NCI-H82 treated with DMSO at 0.1 percent for 48 hours (cell line): Measurements from ENCODE around the gene CHMP6.

Source experiments
- DNase-seq: peaks from one replicate; lab custom pipeline; 2025; ENCODE audit not compliant: unreplicated experiment; lab: John Stamatoyannopoulos, UW

Gene CHMP6

GRCh38 chr17:80970762-80971703 is 20.6 kb upstream of the CHMP6 start:
- no peak for DNase-seq

GRCh38 chr17:80971704-80972304 is 19.8 kb upstream of the CHMP6 start:
- DNase-seq, result no peak

GRCh38 chr17:80976701-80977100 is 14.9 kb upstream of the CHMP6 start:
- DNase-seq, result no peak

DNA sequence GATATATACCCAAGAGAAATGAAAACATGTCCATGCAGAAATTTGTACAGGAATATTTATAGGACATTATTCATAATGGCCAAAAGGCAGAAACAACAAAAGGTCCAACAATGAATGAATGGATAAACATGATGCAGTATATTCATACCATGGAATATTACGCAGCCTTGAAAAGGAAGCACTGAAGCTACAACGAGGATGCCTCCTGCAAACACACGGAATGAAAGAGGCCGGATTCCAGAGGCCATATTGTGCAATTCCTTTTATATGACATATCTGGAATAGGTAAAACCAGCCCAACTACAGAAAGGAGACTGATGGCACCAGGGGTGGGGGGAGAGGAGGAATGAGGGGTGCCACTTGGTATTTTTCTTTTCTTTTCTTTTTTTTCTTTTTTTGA is 14.5 kb upstream of the CHMP6 start:
- no peak for DNase-seq

- DNase-seq, result no peak
Measured at GRCh38 chr17:80978499-80979497, 12.8 kb upstream of the CHMP6 start.

GRCh38 chr17:80979547-80980378 is 11.9 kb upstream of the CHMP6 start:
- no peak for DNase-seq

DNA sequence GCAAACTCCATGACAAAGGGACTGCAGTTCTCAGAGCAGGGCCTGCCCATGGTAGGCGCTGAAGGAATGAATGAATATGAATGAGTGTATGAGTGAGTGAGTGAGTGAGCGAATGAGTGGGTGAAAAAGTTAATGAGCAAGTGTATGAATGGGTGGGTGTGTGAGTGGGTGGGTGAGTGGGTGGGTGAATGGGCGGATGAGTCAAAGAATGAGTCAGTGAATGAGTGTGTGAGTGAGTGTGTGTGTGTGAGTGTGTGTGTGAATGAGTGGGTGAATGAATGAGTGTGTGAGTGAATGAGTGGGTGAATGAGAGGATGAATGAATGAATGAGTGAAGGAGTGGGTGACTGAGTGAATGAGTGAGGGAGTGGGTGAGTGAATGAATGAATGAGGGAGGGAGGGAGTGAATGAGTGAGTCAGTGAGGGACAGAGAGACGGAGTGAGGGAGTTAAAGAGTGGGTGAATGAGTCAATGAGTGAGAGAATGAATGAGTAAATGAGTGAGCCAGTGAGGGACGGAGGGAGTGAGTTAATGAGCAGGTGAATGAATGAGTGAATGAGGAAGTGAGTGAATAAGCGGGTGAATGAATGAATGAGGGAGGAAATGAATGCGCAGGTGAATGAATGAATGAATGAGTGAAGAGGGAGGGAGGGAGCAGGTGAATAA is 11.1 kb upstream of the CHMP6 start:
- no peak for DNase-seq

DNA sequence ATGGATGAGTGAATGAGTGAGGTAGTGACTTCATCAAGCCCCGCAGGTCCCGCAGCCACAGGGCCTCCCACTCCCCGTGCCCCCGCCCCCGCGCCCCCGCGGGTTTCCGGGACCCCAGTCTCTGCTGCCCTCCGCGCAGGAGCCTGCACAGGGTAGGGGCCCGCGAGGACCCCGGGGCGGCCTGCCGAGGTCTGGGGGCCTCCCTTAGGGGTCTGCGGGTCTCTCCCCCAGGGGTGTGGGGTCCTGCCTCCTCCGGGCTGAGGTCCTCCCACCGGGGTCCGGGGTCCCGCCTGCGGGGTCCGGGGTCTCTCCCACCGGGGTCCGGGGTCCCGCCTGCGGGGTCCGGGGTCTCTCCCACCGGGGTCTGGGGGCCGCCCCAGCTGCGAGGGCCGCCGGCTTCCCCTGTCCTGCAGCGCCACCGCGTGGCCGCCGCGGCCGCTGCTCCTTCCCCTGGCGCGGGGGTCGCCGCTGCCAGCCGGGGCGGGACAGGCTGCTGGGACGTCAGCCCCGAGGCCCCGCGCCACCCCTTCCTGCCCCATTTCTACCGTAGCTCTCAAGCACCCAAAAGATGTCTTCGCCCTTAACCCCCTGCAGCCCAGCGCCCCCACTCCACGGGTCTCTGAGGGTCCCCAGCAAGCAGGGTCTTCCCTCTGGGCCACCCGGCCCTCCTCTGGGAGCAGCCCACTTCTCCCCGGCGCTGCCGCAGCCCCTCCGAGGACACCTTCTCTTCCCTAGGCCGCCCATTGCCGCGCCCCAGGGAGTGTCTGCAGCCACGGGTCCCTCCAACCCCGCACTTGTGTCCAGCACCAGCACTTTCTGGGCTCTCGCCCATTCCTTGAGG is 10.4 kb upstream of the CHMP6 start:
- no peak for DNase-seq

- DNase-seq, result no peak
Measured at GRCh38 chr17:80981929-80982425, 9.7 kb upstream of the CHMP6 start.

DNA sequence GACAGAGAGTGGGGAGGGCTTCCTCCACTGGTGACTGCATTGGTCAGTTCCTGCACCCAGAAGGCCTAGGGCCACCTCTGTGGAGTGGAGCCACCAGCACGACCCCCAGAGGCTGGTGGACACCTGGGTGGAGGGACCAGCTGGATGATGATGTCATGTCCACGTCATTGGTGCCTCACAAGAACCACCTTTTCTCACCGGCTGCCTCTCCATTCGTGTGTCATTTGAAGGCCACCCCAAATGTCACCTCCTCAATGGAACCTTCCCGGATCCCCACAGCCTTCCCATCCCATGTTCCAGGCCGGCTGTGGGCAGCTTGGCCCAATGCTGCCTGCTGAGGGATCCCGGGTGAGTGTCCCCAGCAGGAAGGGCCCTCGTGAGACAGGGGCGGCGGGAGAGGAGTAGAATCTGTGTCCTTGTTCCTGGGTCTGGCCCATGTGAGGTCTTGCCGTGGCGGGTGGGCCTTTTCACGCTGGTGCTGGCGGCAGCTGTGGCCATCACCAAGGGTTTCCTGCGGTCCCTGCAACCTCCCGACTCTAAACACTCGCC is 9.1 kb upstream of the CHMP6 start:
- DNase-seq, result no peak

DNA sequence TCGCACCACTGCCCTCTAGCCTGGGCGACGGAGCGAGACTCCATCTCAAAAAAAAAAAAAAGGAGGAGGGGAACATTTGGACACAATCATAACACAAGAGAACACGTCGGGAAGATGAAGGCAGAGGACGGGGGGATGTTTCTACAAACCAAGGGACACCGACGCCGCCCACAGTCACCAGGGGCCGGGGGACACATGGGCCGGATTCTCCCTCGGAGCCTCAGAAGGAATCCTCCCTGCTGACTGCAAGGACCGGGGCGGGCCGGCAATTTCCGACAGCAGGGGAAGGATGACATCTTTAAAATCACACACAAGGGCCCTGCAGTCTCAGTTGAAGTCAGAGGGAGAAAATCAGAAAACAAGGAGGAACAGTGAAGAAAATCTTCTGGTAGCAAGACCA is 8.1 kb upstream of the CHMP6 start:
- DNase-seq, result no peak

- no peak for DNase-seq
Measured at GRCh38 chr17:80984749-80985148, 6.9 kb upstream of the CHMP6 start.

- no peak for DNase-seq
Measured at GRCh38 chr17:80986046-80986445, 5.6 kb upstream of the CHMP6 start.

DNA sequence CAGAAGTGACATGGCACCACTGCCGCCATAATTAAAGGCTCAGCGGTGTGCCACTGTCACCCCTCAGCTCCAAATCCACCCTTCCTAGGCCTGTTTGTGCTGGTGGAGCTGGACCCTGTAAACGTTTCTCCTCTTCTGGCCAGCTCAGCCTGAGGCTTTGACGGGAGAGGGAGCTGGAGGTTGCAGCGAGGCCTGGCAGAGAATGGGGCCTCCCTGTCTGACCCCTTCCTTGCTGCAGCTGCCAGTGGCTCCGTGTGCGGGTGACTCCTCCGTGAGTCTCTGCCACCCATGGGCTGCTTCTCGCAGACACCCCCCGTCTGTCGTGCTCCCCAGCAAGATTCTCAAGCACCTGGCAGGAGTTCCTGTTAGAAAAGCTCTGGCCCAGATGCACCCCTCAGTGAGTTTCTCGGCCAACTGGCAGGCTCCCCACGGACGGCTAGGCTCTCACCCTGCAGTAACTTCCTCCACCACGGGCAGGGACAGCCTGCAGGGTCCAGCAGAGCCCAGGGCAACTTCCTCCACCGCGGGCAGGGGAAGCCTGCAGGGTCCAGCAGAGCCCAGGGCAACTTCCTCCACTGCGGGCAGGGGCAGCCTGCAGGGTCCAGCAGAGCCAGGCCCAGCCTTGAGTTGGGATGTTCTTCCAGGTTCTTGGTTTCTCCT is 4.7 kb upstream of the CHMP6 start:
- no peak for DNase-seq

- DNase-seq, result no peak
Measured at GRCh38 chr17:80987941-80988461, 3.6 kb upstream of the CHMP6 start.

GRCh38 chr17:80989586-80989913 is 2.1 kb upstream of the CHMP6 start:
- DNase-seq, result no peak

DNA sequence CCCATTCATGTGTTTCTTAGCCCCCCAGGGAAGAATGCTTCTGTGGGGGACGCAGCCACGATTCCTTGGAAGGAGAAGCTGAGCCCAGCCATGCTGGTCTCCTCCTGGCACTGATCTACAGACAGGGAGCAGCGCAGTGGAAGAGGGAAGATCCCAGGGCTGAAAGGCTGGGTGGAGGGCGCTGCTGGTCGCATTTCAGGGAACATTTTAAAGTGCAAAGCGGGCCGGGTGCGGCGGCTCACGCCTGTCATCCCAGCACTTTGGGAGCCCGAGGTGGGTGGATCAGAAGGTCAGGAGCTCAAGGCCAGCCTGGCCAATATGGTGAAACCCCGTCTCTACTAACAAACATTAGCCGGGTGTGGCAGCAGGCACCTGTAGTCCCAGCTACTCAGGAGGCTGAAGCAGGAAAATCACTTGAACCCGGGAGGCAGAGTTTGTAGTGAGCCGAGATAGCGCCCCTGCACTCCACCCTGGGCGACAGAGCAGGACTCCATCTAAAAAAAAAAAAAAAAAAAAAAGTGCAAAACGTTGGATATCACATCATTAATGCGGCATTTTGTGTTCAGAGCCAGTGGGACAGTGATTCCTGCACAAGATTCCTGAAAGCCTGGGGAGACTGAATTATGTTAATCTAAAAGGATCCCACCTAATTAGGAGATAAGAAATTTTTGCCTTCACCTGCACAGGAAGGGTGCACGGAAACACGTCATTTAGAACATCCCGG is 558 bp upstream of the CHMP6 start:
- DNase-seq, result no peak
